Ovary (tissue), 9 donors: ENCODE results near the gene NRXN2. TPM values are rescaled to one million over a fixed set of nuclear protein-coding genes. Genes with fewer than 3 reads are reported as not detected.

Experiments used
- DNase-seq, 5 donors: peaks; one replicate each; pipeline ENCODE4 v3.0.0-alpha.2; 2019 to 2020
- H3K27ac ChIP-seq, 2 donors: fragments of 200-600 bp; one replicate each; pipeline versions ENCODE4 v1.5.1 to v1.8.0; 2019 to 2022
- H3K27me3 ChIP-seq: fragments of 200-600 bp; one replicate; pipeline ENCODE4 v1.8.0; 2022
- H3K36me3 ChIP-seq: fragments of 200-600 bp; sonication (generic); one replicate; pipeline ENCODE4 v1.5.1; 2019
- H3K4me1 ChIP-seq: one replicate; pipeline ENCODE4 v1.8.1; 2013; ENCODE audit warnings: mild to moderate bottlenecking, moderate library complexity; ENCODE audit not compliant: insufficient read depth
- H3K4me3 ChIP-seq: fragments of 200-600 bp; sonication (generic); one replicate; pipeline ENCODE4 v1.5.1; 2017
- H3K9me3 ChIP-seq, 2 donors: fragments of 200-600 bp in 1 of 2; sonication (generic) in 1 of 2; one replicate each; pipeline versions ENCODE4 v1.5.1 to v1.8.1; 2013 to 2019; ENCODE audit warnings: mild to moderate bottlenecking in 1 of 2, moderate library complexity in 1 of 2
- CTCF ChIP-seq, 3 donors: fragments of 450-650 bp in 2 of 3; fragments of 200-600 bp in 1 of 3; IDR thresholded peaks; one replicate each; pipeline versions ENCODE4 v1.5.1 to v1.8.0; 2016 to 2022; ENCODE audit warnings: antibody characterized with exemption in 3 of 3, mild to moderate bottlenecking in 1 of 3
- EP300 ChIP-seq: sonication (generic); formaldehyde crosslinking; IDR thresholded peaks from one replicate; pipeline ENCODE4 v1.6.1; 2017; ENCODE audit warnings: antibody characterized with exemption
- POLR2A ChIP-seq: fragments of 450-650 bp; IDR thresholded peaks from one replicate; pipeline ENCODE4 v1.6.1; 2017; ENCODE audit warnings: antibody characterized with exemption, mild to moderate bottlenecking, moderate library complexity
- WGBS, 3 donors: extraction: QIAGEN DNeasy Blood & Tissue Kit in 1 of 3; methylation state at CpG; one replicate each; pipeline versions ENCODE4 v1.1.5 to v1.1.7; 2013 to 2017; 5-methylcytosine and 5-hydroxymethylcytosine counted together
- intact Hi-C, 4 donors: fragments of 100-400 bp; cut with DNase I; formaldehyde crosslinking; loops; one replicate each; pipeline versions ENCODE4 v1.11.0 to v1.15.1; 2022 to 2023
- polyA plus RNA-seq, 2 donors: library from polyadenylated mRNA; stranded (reverse); fragments of 200-250 nt in 1 of 2; fragments of 350-450 nt in 1 of 2; fragmentation: Illumina TruSeq in 1 of 2; extraction: RNeasy Lipid Tissue Mini Kit (QIAGEN cat#74804) in 1 of 2; gene quantifications; one replicate each; pipeline ENCODE4 v1.2.3, GENCODE V29; 2013 to 2014
- total RNA-seq, 7 donors: library from RNA; depleted of rRNA in 2 of 7; stranded (reverse); fragments of >200 nt in 2 of 7; fragmentation: NEBNext Ultra II Directional in 3 of 7; extraction: Animal tissue kit (Norgen Biotek cat#: 25700) in 3 of 7; gene quantifications; one replicate each; pipeline versions ENCODE4 v1.1.0 to v1.2.4, GENCODE V29; 2016 to 2023
- donor health status: DM: no; HTN: no; CAD: no; lungs with moderate emphysema.
- donor health status: DM: no; HTN: no; CAD: no.
- donor health status: Bipolar disorder and iron deficiency.
- donor health status: DM: yes; HTN: yes; CAD: no.
- donor health status: DM: no; HTN: no; CAD: no.
- donor health status: DM: yes; HTN: yes; CAD: no.

NRXN2 gene
- total and polyA plus RNA-seq, 9 donors = 6.4 to 64.1 (median 19.7) TPM

- no peak overlapping the region for H3K27ac ChIP-seq
- H3K4me1 ChIP-seq = peaks cover 4% of the 10 kb centered on the region
- intact Hi-C loops = loop anchor here in 1 of 4 donors (5.0 kb wide), 1 partner anchor 37 kb away; the partner anchor contains the start of gene NRXN2
- no peak for TF ChIP-seq CTCF (IDR thresholded peaks at IDR 0.05)
- no peak for TF ChIP-seq EP300
- no peak for TF ChIP-seq POLR2A
- H3K4me3 ChIP-seq = no peak overlapping the region
- DNase-seq = no peak
- H3K36me3 ChIP-seq = no peaks in the 10 kb centered on the region
- no peaks in the 10 kb centered on the region for H3K9me3 ChIP-seq
- 86 to 89% (median 88%) methylated on average over 18 of the region's 18 CpGs for WGBS, 3 donors
- no peaks in the 10 kb centered on the region for H3K27me3 ChIP-seq
Observed at GRCh38 chr11:64685536-64685935, 37.5 kb downstream of the NRXN2 start.

GRCh38 chr11:64684357-64684756 lies 38.6 kb downstream of the NRXN2 start:
- TF ChIP-seq EP300 = no peak
- TF ChIP-seq POLR2A = no peak
- TF ChIP-seq CTCF (IDR thresholded peaks at IDR 0.05) = no peak
- Histone ChIP-seq H3K27me3 (no peaks in the 10 kb centered on the region), H3K27ac (no peak overlapping the region), H3K9me3 (no peaks in the 10 kb centered on the region), H3K36me3 (no peaks in the 10 kb centered on the region), H3K4me1 (peaks cover 4% of the 10 kb centered on the region), H3K4me3 (no peak overlapping the region)
- 59 to 62% (median 60%) methylated on average over 8 of the region's 8 CpGs for WGBS, 3 donors
- intact Hi-C loops = no loop called here
- DNase-seq = no peak

- intact Hi-C loops = no loop called here
- H3K9me3 ChIP-seq = no peaks in the 10 kb centered on the region
- H3K4me3 ChIP-seq = no peak overlapping the region
- WGBS, 3 donors = 64 to 69% (median 67%) methylated on average over 4 of the region's 4 CpGs
- no peaks in the 10 kb centered on the region for H3K27me3 ChIP-seq
- H3K27ac ChIP-seq = no peak overlapping the region
- no peak for DNase-seq
- TF ChIP-seq POLR2A (no peak), CTCF (IDR thresholded peaks at IDR 0.05) (no peak), EP300 (no peak)
- no peaks in the 10 kb centered on the region for H3K4me1 ChIP-seq
- no peaks in the 10 kb centered on the region for H3K36me3 ChIP-seq
Observed at GRCh38 chr11:64681171-64681570, 41.8 kb downstream of the NRXN2 start.

GRCh38 chr11:64679846-64680245 lies 43.2 kb downstream of the NRXN2 start:
- TF ChIP-seq CTCF (IDR thresholded peaks at IDR 0.05) (no peak), EP300 (no peak), POLR2A (no peak)
- no peaks in the 10 kb centered on the region for H3K4me1 ChIP-seq
- intact Hi-C loops = no loop called here
- no peak overlapping the region for H3K27ac ChIP-seq
- no peaks in the 10 kb centered on the region for H3K27me3 ChIP-seq
- no peaks in the 10 kb centered on the region for H3K9me3 ChIP-seq
- H3K36me3 ChIP-seq = no peaks in the 10 kb centered on the region
- H3K4me3 ChIP-seq = no peak overlapping the region
- DNase-seq = no peak
- WGBS, 3 donors = 12 to 71% (median 47%) methylated on average over 1 to 2 of the region's 2 CpGs
